GM19023 (cell line): ENCODE results near the gene DPP6.
A peak's percentile ranks its signal among the peaks of the same experiment; 100 is the strongest.
"Not testable (repeated sequence)": the region's sequence is repeated elsewhere in the genome, so short reads cannot be mapped to it uniquely, and the experiment has no call there.

Source experiments
- ATAC-seq: cut with Tn5 transposase; IDR thresholded peaks from one replicate; pipeline ENCODE4 v1.9.1; 2021; ENCODE audit warnings: mild to moderate bottlenecking, moderate library complexity; ENCODE audit not compliant: unreplicated experiment

The DPP6 gene

DNA sequence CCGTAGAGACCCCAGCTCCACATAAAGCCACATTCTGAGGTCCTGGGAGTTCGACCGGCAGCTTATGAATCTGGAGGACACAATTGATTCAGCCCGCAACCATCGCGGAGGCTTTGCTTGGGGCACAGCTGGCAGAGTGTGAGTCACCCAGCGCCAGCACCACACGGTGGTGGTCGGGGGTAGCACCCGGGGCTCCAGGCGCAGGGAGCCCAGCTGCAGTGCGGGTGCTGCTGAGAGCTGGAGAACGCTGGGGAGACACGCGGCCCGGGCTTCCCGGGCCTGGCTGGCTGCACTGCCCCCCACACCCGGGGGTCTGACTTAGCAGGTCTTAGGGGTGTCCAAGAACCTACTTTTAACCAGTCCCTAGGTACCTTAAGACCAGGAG, 862.8 kb downstream of the DPP6 start:
- ATAC-seq = no peak

DNA sequence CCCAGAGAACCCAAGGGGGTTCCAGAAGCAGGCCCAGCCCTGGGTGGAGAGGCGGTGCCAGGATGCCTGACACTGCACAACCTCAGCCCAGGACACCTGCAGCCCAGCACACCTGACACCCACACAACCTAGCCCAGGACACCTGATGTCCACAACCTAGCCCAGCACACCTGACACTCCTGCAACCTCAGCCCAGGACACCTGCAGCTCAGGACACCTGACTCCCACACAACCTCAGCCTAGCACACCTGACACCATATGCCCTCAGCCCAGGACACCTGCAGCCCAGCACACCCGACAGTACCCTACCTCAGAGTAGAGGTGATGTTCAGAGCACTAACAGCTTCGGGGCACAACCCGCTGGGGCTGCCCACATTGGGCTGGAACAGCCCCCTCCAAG, 863.4 kb downstream of the DPP6 start:
- no peak for ATAC-seq

DNA sequence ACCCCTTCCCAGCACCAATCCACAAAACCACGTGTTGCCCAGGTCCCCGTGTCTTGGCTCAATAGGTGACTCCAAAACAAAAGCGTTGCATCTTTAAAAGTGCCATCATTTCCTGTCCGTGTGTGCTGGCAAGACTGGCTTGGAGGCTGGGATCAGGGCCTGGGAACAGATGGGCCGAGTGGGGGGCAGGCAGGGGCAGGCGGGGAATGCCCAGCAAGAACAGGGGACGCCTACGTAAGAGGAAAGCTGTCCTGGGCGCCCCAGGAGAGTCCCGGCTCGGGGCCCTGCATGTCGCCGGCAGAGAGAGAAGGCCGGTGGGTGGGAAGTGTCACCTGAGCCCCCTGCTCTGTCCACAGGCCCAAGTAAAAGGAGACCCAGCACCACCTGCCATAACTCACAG, 864.2 kb downstream of the DPP6 start:
- ATAC-seq = no peak

DNA sequence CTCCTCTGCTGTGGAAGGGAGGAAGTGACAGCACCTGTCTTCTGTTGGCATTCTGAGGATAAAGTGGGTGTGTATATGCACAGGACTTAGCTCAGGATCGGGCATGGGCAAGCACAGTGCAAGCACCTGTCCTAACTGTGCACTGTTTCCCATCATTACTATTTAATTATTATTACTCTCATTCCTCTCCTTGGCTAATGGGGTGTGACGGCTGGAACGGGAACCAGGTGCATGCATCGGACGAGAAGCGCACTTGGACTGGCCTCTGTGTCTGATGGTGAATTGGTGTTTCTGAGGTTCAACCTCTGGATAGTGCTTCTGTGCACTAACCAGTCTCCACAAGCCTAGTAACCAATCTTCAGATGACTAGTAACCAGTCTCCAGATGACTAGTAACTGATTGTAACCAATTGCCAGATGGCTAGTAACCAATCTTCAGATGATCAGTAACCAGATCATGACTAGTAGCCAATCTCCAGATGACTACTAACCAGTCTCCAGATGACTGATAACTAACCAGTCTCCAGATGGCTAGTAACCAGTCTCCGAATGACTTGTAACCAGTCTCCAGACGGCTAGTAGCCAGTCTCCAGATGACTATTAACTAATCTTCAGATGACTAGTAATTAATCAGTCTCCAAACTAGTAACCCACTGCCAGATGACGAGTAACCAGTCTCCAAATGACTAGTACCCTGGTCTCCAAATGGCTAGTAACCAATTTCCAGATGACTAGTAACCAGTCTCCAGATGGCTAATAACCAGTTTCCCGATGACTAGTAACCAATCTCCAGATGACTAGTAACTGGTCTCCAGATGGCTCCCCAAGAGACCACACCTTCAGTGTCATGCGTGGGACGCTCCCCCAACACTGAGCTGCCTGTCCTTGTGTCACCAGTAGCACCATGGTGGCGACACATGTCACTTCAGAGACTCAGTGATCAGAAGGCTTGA, 864.9 kb downstream of the DPP6 start:
- ATAC-seq = no peak

DNA sequence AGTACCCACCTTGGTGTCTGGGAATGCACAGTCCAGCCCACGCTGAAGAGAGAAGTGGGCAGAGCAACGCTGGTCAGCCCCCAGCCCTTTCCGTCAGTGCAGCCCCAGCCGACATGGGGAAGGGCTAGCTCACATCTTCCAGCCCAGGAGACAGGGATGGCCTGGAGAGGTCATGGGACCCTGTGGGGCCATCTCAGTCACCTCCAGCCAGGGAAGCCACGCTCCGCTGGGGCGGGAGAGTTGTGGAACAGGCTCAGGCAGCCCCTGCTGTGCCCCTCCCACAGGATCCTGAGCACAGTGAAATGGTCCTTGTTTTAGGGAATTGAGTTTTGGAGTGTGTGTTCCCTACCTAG, 865.6 kb downstream of the DPP6 start:
- no peak for ATAC-seq

DNA sequence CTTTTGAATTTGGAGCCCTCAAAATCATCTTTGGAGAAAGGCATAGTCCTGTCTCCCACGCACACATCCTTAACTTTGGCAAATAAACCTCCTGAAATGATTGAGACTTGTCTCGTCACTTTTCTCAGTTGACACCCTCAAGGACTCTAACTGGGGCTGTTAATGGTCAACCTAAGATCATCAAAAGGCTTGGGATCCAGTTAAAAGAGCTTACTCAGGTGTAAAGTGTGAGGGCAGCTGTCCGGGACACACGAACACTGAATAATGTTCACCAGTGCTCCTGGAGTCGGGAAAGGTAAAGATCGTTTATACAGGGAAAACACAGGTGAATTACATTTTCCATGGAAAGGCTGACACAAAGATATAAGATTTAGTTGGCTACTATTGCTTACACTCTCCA, 866.1 kb downstream of the DPP6 start:
- ATAC-seq = no peak

DNA sequence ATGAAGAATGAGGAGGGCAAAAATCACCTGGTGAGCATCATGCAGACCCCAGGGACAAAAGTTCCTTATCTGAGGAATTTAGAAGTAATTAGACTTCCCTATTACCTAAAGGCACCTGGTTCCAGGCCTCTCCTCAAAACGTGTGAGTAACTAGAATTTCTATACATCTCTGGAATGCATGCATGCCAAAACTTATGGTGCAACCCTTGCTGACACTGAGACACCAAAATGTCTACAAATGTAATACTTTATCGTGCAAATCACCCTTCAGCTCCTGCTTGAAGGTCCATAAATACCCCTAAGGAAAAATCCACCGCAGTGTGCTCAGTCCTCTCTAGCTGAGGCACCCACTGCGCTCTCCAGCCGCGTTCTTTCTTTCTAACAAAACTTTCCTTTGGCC, 866.5 kb downstream of the DPP6 start:
- ATAC-seq = no peak

DNA sequence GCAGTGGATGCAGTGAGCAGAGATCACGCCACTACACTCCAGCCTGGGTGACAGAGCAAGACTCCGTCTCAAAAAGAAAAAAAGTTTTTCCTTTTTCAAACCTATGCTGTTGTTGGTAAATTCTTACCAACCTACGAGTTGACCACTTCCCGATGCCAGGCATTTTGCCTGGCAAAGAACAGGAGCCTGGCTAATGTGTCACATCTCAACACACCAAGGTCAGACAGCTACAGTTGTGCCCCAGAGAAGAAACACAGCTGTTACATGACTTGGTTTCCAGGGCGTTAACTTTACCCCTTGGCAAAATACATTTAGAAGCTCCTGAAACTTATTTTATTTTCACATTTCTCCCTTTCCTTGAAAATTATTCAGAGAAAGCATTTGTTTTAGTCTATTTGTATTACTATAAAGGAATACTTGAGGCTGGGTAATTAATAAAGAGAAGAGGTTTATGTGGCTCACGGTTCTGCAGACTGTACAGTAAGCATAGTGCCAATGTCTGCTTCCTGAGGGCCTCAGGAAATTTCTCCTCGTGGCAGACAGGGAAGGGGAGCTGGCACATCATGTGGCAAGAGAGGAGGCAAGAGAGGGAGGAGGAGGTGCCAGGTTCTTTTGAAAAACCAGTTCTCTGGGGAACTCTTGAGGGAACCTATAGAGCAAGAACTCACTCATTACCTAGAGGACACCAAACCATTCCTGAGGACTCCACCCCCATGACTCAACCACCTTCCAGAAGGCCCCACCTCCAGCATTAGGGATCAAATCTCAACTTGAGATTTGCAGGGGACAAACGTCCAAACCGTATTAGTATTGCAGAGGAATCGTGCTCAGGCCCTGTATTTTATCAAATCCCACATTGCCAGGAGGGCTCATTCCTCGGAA, 867.4 kb downstream of the DPP6 start:
- no peak for ATAC-seq

DNA sequence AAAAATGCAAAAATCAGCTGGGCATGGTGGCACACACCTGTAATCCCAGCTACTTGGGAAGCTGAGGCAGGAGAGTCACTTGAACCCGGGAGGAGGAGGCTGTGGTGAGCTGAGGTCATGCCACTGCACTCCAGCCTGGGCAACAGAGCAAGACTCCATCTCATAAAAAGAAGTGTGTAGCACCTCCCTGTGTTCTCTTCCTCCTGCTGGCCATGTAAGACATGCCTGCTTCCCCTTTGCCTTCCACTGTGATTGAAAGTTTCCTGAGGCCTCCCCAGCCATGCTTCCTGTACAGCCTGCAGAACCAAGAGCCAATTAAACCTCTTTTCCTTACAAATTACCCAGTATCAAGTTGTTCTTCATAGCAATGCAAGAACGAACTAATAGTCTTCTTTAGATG, 870.3 kb downstream of the DPP6 start:
- ATAC-seq = not testable (repeated sequence)

DNA sequence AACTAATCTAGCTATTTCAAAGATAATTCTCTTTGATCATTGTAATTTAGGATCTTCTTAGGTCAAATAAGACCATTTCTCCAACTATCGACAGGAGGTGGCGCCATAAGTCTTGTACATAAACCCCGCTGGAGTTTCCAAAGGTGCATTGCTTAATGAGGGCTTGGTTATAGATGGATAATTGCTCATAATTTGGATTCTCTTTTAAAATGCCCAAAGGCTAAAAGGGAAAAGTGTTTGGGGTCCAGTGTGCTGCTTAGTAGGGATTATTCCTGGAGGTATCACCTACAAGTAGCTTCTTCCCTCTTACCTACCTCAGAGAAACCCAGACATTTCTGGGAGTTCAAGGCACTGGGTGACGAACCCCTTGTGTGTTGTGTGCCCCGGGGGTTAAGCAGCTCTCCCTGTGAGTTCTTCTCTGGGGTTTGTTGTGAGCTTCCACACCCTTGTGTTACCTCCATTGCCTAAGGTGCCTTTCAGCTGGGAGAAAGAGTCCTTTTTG, 875.5 kb downstream of the DPP6 start:
- ATAC-seq = peak; percentile 50

DNA sequence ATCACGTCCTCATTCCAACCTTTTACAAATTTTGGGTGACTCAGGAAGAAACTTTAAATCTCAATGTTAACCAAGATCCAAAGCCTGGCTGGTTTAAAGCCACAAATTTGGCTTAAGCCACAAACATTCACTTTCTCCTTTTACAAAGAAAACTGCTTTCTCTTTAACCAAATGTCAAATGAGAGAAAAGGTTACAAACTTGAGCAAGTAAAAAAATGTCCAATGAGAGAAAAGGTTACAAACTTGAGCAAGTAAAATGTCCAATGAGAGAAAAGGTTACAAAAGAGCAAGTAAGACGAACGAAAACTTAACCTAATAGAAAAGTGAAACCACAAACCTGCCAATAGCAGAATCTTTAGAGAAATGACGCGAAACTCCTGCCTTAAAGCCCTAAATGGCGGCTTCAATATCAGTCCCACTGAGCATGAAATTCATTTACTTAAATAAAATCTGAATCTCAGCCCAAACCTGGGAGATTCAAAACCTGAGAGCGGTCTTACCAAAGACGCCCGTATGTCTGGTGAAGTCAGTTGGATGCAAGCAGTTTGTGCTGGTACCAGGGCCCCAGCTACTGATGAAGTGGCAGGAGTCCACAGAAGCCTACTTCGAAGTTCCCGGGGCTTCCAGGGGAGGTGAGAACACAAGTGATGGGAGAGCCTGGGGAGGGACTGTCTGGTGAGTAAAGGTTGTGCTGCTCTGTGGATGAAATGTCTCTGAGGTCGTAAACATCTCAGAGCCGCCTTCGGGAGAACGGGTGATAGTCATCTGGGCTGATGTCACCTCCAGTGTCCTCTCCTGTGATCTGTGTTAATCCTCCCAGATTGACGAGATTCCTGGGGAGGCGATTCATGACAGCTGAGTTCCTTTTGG, 876.2 kb downstream of the DPP6 start:
- ATAC-seq = peak; percentile 77

DNA sequence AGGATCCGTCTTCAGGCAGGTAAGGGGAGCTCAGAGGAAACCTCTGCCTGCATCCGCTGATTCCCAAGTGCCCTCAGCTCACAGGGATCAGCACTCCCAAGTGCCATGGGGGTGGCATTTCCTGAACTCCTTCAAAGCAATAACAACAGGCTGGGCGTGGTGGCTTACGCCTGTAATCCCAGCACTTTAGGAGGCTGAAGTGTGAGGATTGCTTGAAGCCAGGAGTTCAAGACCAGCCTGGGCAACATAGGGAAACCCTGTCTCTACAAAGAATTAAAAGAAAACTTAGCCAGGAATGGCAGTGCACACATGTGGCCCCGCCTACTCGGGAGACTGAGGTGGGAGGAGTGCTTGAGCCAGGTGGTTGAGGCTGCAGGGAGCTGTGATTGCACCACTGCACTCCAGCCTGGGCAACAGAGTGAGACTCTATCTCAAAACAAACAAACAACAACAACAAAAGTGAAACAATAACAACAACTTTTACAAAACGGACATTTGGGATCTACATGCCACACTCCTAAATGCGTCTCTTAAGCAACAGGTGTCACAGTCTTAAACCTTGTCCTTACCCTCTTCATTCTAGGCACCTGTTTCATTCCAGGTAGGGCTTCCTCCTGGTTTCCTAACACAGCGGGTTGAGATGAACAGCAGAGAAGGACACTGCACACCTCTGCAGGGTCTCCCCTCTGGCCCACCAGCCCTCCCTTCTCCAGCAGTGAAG, 877.0 kb downstream of the DPP6 start:
- ATAC-seq = peak; percentile 7

DNA sequence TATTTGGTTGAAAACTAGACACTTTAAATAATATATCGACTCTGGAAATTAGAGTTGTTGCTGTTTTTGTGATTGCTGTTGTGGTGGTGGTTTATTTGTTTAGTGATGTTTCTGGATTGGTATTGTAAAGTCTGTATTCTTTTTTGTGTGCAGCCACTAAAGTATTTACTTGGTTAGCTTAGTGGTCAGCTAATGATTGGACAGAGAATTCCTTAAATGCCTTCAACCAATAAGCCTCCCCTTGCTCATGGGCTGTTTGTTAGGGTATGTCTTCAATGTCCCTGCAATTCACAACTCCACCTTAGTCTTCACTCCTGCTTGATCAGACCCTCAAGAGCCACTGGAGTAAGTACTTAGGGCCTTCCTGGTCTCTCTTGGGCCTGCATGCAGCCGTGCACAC, 879.7 kb downstream of the DPP6 start:
- ATAC-seq = no peak

DNA sequence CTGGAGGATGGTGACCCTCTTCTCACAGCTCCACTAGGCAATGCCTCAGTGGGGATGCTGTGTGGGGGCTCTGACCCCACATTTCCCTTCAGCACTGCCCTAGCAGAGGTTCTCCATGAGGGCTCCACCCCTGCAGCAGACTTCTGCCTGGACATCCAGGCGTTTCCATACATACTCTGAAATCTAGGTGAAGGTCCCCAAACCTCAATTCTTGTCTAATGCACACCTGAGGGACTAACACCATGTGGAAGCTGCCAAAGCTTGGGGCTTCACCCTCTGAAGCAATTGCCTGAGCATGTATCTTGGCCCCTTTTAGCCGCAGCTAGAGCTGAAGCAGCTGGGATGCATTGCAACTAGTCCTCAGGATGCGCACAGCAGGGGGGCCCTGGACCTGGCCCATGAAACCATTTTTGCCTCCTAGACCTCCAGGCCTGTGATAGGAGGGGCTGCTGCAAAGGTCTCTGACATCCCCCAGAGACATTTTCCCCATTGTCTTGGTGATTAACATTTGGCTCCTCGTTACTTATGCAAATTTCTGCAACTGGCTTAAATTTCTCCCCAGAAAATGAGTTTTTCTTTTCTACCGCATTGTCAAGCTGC, 882.3 kb downstream of the DPP6 start:
- not testable (repeated sequence) for ATAC-seq

DNA sequence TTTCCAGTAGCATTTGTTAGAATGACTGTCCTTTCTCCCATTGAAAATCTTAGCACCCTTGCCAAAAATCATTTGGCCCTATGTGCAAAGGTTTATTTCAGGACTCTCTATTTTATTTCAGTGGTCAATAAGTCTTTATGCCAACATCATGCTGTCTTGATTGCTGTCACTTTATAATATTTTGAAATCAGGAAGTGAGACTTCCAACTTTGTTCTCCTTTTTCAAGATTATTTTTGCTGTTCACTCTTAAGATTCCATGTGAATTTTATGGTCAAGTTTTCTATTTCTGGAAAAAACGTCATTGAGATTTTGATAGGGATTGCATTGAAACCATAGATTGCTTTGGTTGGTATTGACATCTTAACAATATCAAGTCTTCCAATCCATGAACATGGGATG, 885.6 kb downstream of the DPP6 start:
- ATAC-seq = no peak

DNA sequence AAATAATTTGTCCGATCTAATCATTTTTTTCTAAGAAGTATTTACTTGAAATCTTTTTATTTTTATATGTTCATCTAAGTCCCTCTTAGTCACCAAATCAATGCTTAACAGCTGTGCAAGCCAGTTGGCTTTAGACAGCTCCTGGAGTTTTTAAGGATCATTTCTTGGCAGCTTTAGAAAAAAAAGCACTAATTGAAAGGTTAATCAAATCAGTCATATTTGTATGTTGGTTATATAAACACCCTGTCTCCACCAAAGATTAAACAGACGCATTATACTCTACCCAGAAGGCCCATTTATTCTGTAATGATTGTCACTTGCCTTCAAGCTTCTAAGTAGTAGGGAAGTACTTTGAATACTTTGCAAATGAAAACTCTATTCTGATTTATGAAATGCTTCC, 890.5 kb downstream of the DPP6 start:
- no peak for ATAC-seq
